ENCODE measurements around the gene LAG3. TPM values are rescaled to one million over a fixed set of nuclear protein-coding genes. Genes with fewer than 3 reads are reported as not detected.
A peak's percentile ranks its signal among the peaks of the same experiment; 100 is the strongest.

The LAG3 gene
- total RNA-seq, 1 experiment from 2014 or later, result not detected

- no peak for DNase-seq (ENCODE audit: low read depth)
Observed at GRCh38 chr12:6790496-6791150, 18.3 kb downstream of the LAG3 start.

- no peak for DNase-seq (ENCODE audit: low read depth)
Observed at GRCh38 chr12:6791931-6792520, 19.7 kb downstream of the LAG3 start.

- no peak for DNase-seq (ENCODE audit: low read depth)
Observed at GRCh38 chr12:6792522-6793201, 20.3 kb downstream of the LAG3 start.

GRCh38 chr12:6795088-6795487 lies 22.8 kb downstream of the LAG3 start:
- DNase-seq (ENCODE audit: low read depth), result no peak

GRCh38 chr12:6796576-6796975 lies 24.3 kb downstream of the LAG3 start:
- DNase-seq (ENCODE audit: low read depth), result no peak

GRCh38 chr12:6799147-6799546 lies 26.8 kb downstream of the LAG3 start:
- no peak for DNase-seq (ENCODE audit: low read depth)

GRCh38 chr12:6807170-6807569 lies 34.9 kb downstream of the LAG3 start:
- peak; percentile 28 for DNase-seq (ENCODE audit: low read depth)

- DNase-seq (ENCODE audit: low read depth), result no peak
Observed at GRCh38 chr12:6809056-6809455, 36.7 kb downstream of the LAG3 start.

GRCh38 chr12:6810758-6811157 lies 38.4 kb downstream of the LAG3 start:
- DNase-seq (ENCODE audit: low read depth), result no peak

GRCh38 chr12:6813363-6813762 lies 41.0 kb downstream of the LAG3 start:
- DNase-seq (ENCODE audit: low read depth), result no peak

GRCh38 chr12:6816598-6816997 lies 44.3 kb downstream of the LAG3 start:
- DNase-seq (ENCODE audit: low read depth), result no peak

GRCh38 chr12:6817098-6817497 lies 44.8 kb downstream of the LAG3 start:
- no peak for DNase-seq (ENCODE audit: low read depth)

GRCh38 chr12:6817662-6818157 lies 45.4 kb downstream of the LAG3 start:
- no peak for DNase-seq (ENCODE audit: low read depth)

- DNase-seq (ENCODE audit: low read depth), result no peak
Observed at GRCh38 chr12:6818222-6818621, 45.9 kb downstream of the LAG3 start.

GRCh38 chr12:6818645-6819044 lies 46.3 kb downstream of the LAG3 start:
- no peak for DNase-seq (ENCODE audit: low read depth)

- no peak for DNase-seq (ENCODE audit: low read depth)
Observed at GRCh38 chr12:6819106-6820030, 47.0 kb downstream of the LAG3 start.

GRCh38 chr12:6820166-6820565 lies 47.8 kb downstream of the LAG3 start:
- no peak for DNase-seq (ENCODE audit: low read depth)

- no peak for DNase-seq (ENCODE audit: low read depth)
Observed at GRCh38 chr12:6821591-6822425, 49.5 kb downstream of the LAG3 start, which contains the start of gene GPR162. Gene GPR162 (plus strand): TSS chr12:6821821. CDS start chr12:6823899, 2,078 bp downstream.

GRCh38 chr12:6822426-6823135 lies 50.3 kb downstream of the LAG3 start:
- DNase-seq (ENCODE audit: low read depth), result no peak
